GM21447 (cell line): ENCODE data around the gene FADS2.

Experiments
- ATAC-seq: cut with Tn5 transposase; IDR thresholded peaks from one replicate; pipeline ENCODE4 v1.9.1; 2021; ENCODE audit not compliant: unreplicated experiment

The FADS2 gene

DNA sequence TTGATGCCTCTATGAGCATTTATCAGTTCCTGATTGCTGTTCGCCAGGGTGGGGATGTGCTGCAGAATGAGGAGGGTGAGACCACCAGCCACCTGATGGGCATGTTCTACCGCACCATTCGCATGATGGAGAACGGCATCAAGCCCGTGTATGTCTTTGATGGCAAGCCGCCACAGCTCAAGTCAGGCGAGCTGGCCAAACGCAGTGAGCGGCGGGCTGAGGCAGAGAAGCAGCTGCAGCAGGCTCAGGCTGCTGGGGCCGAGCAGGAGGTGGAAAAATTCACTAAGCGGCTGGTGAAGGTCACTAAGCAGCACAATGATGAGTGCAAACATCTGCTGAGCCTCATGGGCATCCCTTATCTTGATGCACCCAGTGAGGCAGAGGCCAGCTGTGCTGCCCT lies 32.6 kb upstream of the FADS2 start:
- no peak for ATAC-seq

DNA sequence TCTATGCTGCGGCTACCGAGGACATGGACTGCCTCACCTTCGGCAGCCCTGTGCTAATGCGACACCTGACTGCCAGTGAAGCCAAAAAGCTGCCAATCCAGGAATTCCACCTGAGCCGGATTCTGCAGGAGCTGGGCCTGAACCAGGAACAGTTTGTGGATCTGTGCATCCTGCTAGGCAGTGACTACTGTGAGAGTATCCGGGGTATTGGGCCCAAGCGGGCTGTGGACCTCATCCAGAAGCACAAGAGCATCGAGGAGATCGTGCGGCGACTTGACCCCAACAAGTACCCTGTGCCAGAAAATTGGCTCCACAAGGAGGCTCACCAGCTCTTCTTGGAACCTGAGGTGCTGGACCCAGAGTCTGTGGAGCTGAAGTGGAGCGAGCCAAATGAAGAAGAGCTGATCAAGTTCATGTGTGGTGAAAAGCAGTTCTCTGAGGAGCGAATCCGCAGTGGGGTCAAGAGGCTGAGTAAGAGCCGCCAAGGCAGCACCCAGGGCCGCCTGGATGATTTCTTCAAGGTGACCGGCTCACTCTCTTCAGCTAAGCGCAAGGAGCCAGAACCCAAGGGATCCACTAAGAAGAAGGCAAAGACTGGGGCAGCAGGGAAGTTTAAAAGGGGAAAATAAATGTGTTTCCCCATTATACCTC lies 32.1 kb upstream of the FADS2 start:
- ATAC-seq = no peak

DNA sequence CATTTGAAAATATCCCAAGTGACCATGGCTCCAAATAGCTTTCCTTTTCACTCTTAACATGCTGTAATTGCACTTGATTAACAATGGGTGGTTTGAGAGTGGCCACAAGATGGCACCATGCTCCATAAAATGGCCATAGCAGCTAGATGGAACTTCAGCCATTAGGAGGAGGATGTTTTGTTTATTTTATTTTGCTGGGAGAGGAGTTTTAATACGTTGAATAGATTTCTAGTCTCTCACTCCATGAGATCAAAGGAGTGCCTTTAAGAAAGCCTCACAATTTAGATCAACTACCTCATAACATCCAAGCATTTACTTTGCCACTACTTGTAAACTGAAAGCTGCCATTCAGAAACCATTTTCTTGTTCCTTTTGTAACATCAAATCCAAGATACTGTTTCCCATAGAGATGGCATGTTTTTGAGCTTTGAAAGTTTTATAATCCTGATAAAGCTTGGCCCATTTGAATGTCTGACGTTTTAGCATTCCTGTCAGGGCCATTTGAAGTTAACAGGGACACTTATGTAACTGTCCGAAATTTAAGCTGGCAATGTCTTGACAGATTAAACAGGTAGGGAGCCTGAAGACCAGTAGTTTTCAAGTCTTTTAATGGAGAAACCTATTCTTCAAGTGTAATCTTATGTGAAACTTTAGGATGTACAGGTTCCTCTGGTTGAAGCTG lies 30.7 kb upstream of the FADS2 start:
- no peak for ATAC-seq

DNA sequence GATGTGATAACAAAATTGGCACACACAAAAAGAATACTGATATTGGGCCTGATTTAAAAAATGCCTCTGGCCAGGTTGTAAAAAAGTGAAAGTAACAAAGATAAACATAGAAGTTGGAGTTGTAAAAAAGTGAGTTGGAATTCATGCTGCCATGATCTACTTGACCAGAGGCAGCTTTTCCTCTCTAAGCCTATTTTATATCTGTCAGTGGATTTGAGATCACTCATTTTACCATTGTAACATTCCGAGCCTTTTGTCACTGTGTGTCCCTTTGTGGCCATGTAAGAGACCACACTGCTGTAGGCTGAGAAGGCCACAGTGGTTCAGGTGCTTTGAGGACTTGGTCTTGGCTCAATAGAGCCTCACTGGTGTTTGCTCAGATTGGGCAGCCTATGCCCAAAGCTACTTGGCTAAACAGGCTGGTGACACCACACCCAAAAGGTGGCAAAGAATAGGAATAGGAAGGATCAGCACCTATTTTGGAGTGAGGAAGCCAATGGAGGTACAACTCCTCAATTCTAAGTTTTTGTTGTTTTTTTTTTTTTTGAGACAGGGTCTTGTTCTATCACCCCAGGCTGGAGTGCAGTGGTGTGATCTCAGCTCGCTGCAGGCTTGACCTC lies 28.3 kb upstream of the FADS2 start:
- no peak for ATAC-seq

DNA sequence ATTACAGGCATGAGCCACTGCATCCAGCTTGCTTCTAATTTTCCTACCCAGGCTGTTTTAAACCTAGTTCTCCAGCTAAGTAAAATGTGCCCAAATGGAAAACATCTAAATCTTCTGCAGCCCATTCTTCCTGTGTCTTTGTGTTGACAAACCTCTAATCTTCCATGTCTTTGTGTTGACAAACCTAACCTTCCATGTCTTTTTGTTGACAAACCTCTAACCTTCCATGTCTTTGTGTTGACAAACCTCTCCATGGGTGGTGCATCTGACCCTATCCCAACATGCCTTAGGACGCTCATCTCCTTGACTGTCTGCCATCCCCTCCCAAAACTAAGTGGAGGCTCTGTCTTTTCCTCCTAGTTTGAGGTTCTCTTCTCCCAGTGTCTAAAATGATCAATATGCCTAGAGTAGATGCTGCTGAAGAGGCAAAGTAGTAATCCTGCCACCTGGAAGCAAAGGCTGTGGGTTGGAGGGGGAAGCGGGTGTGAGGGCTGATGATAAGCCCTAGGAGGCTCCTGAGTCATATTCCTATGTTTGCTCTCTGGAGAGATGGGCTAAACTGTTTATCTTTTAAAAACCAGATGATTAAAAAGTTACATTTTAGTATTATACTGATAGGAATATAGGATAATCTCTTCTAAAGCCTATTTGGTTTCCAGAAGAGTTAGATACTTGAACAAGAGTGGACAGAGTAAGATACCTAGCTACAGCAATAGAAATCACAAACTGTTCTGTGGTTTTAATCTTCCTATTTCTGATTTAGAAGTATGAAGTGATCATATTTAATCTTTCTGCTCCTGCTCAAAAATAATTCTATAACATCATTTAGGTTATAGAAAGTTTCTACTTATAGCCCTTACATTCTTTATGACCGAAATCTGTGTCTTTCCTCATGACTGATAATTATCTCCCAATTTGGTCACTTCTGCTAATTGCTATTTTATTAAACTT lies 27.5 kb upstream of the FADS2 start:
- ATAC-seq = no peak

DNA sequence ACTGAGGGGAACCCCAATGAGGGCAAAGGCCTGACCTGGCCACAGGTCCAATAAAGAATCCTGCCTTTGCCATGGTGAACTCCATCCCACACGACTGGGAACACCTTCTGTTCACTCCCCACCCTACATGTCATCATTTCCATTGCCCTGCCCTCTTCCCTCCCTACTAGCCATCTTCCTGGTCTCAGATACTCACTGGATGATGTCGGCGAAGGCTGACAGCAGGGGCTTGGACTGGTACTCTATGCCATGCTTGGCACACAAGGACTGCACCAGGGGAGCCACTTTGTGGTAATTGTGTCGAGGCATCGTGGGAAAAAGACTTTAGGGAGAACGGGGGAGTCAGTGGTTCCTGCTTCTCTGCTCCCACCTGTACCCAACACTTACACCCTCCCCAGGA lies 25.5 kb upstream of the FADS2 start:
- no peak for ATAC-seq

DNA sequence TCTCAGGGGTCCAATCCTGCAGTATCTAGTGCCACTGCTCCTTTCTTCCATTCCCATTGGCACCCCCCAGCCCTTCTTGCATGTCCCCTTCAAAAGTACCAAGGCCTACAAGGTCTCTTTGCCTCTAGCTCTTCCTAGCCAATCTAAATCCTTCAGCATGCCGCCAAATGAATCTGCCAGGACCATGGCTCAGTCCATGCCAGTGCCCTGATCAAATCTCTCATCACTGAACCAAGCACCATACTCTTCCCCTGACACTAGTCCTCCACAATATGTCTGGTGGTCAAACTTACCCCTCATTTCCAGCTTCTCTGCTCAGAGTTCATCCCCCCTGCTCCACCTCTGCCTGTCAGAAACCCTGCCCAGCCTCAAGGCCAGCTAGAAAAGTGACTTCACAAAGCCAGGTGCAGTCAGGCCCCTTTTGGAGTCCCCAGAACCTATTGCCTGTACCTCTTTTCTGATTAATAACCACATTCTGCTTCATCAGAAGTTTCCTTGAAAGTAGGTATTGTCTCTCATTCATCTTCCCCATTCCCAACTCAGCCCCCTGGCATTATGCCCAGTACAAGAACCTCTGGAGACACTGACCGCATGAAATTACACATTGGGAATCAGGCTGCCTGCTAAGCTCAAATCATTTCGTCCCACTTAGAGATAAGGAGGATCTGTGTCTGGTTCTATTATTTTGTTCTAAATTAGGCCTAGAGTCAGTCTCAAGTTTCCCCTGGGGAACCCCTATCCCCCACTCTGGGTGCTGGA lies 24.0 kb upstream of the FADS2 start:
- no peak for ATAC-seq

DNA sequence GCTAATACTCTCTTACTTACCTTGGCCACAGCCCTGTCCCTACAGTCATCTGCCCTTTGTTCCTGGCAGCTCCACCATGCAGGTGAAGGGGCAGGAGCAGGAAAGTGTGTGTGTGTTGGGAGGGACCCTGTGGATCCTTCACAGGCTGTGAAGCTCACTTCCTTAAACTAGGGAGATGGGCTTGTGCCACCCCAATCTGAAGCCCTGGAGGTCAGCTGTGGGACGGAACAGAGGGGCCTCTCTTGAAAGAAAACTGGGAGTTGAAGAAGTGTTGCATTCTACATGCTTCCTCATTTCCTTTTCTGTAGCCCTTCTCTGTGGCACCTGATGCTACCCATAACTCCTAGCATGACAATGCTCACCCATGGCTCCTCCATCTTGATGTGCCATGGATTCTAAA lies 23.0 kb upstream of the FADS2 start:
- no peak for ATAC-seq

DNA sequence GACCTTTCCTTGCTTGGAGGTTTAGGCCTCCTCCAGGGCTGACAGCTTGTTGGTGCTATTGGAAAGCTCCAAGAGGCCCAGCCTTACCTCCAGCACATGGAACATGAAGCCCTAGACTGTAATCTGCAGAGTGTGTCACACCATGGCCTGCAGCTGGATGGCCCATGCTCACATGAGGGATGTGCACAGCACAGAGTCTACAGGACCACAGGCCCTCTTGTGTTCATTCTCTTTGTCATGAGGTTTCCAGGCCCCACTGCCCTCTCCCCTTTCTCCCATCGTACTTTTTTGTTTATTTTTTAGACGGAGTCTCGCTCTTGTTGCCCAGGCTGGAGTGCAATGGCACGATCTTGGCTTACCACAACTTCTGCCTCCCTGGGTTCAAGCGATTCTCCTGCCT lies 21.3 kb upstream of the FADS2 start:
- ATAC-seq = no peak

DNA sequence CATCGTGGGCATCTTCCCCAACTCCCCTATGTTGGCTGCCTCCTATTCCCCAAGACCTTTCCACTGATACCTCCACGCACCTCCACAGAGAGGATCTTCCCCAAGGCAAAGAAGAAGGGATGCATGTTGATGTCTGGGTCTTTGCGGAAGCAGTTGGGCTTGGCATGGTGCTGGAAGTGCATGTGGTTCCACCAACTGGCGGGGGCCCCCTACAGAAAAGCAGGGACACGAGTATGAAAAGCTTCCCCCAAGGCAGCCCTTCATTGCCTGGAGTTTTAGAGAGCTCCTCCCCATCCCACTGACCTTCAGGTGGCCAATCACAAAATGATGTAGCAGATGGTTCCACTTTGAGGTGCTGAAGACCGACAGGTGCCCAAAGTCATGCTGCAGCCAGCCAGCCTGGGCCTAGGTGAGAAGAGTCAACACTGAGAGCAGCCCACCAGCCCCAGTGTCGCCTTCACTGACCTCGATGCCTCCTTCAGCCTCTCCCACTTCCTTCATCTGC lies 17.4 kb upstream of the FADS2 start:
- ATAC-seq = no peak

DNA sequence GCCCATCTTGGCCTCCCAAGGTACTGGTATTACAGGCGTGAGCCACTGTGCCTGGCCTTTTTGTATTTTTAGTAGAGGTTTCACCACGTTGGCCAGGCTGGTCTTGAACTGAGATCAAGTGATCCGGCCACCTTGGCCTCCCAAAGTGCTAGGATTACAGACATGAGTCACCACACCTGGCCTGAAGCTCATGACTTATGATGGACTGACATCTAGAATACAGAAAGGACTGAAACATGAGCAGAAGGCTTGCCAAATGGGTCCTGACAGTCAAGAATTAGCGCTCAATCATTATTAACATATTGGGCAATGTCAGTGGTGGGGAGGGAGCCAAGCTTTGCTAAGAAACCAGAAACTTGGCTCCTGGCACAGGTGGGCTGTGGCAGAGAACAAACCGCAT lies 16.3 kb upstream of the FADS2 start:
- ATAC-seq = no peak

DNA sequence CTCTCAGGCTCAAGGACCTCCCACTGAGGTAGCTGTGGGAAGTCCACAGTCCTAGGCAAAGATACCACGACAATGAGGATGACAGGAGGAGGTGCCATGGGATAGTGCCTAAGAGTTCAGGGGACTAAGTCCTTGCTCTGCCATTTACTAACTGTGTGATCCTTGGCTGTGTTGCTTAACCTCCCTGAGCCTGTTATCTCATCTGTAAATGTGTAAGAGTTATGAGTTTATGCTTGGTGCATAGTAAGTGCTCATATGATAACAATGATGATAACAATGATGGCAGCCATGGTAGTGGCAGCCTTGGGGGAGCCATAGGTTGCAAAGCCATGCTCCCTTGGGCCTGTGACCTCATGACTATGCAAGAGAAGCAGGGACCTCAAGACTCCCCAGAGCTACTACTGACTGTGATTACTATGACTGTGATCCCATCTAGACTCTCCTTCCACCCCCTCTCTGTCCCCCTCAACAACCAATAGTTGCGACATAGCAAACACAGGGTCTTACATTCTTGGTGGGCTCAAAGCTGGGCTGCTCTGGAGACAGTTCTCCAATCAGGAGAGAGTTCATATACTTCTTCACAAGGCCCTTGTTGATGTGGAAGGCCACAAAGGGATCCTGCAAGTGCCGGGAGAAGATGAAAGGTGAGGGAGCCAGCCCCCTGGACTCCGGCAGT lies 15.2 kb upstream of the FADS2 start:
- no peak for ATAC-seq

DNA sequence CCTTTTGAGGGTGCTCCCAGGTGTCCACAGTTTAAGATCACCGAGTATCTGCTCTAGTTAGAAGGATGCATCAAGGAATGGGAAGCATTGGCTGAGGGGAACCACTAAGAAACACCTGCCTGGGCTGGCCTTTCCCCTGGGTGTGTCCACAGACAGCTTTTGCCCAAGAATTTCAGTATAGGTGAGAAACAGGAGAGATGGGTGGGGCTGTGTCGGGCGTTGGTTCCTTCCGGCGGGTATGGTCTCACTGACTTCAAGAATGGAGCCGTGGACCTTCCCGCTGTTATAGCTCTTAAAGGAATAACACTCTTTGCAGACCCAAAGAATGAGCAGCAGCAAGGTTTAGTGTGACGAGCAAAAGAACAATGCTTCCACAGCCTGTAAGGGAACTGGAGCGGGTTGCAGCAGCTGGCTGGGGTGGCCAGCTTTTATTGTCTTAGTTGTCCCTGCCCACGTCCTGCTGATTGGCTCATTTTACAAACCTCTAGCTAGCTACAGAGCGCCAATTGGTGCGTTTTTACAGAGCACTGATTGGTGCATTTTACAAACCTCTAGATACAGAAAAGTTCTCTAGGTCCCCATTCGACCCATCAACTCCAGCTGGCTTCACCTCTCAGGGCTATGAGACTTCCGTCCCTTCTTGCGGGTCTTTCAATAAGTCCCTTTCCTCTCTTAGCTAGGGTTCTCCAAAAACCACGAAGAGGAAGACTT lies 13.7 kb upstream of the FADS2 start:
- no peak for ATAC-seq

DNA sequence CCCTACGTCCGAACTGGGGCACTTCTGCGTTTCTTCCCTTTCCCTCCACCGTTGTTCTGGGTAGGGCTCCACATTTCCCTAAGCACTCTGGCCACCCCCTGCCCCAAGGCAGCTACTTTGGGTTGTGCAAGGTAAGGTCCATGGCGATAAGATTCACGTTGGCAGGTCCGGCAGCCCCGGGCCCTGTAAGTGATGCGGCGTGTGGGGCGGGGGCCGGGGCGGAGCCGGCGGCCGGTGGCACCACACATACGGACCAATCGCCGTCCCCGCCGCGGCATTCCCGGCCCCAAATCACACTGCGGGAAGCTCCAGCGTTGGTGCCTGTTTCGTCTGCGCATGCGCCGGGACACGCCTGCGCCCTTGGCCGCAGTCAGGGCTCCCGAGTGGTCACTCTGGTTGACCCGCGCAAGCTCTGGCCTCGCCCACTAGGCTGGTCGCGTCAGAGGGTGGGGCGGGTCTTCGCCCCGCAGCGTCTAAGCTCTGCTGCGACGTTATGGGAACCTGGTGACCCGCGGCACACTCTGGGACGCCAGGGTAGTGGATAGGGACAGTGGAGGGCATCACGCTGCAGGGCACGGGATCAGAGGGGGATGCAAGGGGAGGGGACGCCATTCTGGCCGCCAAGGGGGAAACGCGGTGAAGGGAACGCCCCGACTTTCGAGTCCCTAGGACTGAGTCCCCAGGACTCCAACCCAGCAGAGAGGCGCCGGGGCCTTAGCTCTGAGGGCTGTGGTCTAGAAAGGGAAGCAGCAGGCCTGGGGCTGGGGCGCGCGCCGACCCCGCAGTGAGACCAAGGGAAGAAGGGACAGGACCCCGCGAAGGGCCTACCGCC lies 12.9 kb upstream of the FADS2 start:
- peak; percentile 49 for ATAC-seq

DNA sequence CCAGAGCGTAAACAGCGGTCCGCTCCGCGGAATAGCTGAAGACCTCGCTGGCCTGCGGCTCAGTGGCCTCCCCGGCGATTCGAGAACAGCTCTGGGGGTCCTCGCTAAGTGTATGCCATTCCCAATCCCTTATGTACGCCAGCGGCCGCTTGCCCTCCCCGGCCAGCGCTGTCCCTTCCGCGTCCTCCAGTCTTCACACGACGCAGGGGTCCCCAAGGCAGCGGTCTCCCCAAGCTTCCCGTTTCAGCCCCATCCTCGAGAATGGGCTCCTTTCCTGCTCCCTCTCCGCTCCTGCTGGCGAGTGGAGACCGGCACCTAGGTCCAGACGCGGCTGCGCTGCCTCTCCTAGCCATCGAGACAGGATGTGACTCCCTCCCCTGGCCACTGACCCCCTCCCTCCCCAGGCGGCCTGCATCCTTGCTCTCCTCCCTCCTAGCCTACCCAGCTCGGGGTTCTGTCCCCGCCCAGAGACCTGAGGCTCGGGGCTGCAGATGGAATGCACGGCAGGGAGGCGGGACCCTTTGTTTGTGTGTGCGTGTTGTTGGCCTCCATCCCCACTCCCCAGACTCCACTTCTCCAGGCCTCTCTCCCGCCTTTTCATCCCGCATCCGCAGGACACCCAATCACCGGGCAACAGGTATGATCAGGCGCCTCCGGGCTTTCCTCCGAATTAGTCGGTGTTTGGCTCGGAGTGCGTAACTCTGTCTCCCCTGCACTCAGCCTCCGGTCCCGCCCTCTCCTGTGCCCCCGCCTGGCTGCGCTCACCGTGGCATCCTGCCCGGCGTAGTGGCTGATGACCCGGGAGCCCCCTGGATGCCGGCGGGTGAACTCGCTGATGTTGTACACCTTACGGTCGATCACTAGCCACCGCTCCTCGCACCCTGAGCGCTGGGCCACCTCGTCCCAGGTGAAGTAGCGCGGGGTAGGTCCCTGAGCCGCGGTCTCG lies 12.0 kb upstream of the FADS2 start:
- peak; percentile 29 for ATAC-seq

DNA sequence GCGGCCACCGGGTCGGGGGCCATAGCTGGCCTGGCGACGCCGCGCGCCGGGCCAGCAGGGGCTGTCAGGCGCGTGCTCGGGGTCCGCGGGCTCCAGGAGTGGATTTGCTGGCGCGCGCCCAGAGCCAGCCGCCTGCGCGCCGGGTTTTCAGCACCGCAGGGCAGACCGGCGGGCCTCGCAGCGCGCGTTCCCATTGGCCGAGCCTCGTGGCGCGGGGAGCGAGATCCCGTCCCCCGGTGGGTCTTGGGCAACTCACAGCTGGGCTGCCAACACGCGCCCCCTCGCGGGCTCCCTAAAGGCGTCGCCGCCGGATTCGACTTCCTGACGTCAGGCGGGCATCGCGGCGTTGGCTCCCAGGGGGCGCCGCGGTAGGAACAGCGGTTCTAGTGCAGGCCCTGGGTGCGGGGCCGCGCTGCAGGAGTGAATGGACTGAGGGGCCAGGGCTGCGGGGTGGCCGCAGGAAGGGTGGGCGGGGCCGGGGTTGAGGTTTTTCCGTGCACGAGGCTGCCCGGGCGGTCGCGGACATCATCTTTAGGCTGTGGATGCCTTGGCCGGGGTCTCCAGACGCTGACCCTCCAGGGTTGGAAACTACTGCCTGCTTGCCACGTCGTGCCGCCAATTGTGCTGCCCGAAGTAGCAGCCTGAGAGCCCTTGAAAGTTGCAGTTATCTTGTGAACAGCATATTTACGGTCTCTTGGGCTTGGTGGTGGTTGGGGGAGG lies 11.2 kb upstream of the FADS2 start, which contains the start of gene FADS1:
Gene FADS1 (minus strand): TSS at position 268 of the 720 bp plus-strand sequence. CDS start 74 bp downstream, at position 194.
- ATAC-seq = peak; percentile 60
